Endodermal cell (in vitro differentiated cells): ENCODE data around the gene TMEM165. TPM values are rescaled to one million over a fixed set of nuclear protein-coding genes. Genes with fewer than 3 reads are reported as not detected.

ENCODE experiments used
- DNase-seq: peaks from one replicate; pipeline ENCODE4 v3.0.0-alpha.2; 2017
- H3K27ac ChIP-seq: 2 replicates; pipeline ENCODE4 v1.5.1; 2013; ENCODE audit warnings: mild to moderate bottlenecking, low read depth, low read length, moderate library complexity
- H3K27me3 ChIP-seq: 2 replicates; pipeline ENCODE4 v1.6.1; 2013; ENCODE audit warnings: mild to moderate bottlenecking, low read length, moderate library complexity; ENCODE audit not compliant: insufficient read depth, control insufficient read depth, poor library complexity, severe bottlenecking
- H3K36me3 ChIP-seq: 2 replicates; pipeline ENCODE4 v1.7.0; 2013; ENCODE audit warnings: mild to moderate bottlenecking, low read length, moderate library complexity; ENCODE audit not compliant: control insufficient read depth, insufficient read depth
- H3K4me1 ChIP-seq: one replicate; pipeline ENCODE4 v1.7.0; 2013; ENCODE audit warnings: low read length; ENCODE audit not compliant: control insufficient read depth, insufficient read depth
- H3K4me3 ChIP-seq: 2 replicates; pipeline ENCODE4 v1.5.1; 2013; ENCODE audit warnings: mild to moderate bottlenecking, low read length, moderate library complexity
- H3K9ac ChIP-seq: 2 replicates; pipeline ENCODE4 v1.6.1; 2013; ENCODE audit warnings: mild to moderate bottlenecking, low read length, moderate library complexity; ENCODE audit not compliant: poor library complexity, severe bottlenecking; ENCODE audit errors: extremely low read depth
- H3K9me3 ChIP-seq: 2 replicates; pipeline ENCODE4 v1.6.1; 2013; ENCODE audit warnings: mild to moderate bottlenecking, low read length, moderate library complexity; ENCODE audit not compliant: control insufficient read depth
- H3K27ac Mint-ChIP-seq: 2 replicates; pipeline ENCODE4 v1.8.0; 2020; ENCODE audit warnings: mixed read lengths
- H3K27me3 Mint-ChIP-seq: 2 replicates; pipeline ENCODE4 v1.8.0; 2021; ENCODE audit warnings: mild to moderate bottlenecking, mixed read lengths; ENCODE audit not compliant: insufficient read depth
- H3K36me3 Mint-ChIP-seq: 2 replicates; pipeline ENCODE4 v1.8.0; 2020; ENCODE audit warnings: low read depth, mixed read lengths
- H3K4me1 Mint-ChIP-seq: 2 replicates; pipeline ENCODE4 v1.8.0; 2020; ENCODE audit warnings: mixed read lengths
- H3K4me3 Mint-ChIP-seq: 2 replicates; pipeline ENCODE4 v1.8.0; 2020; ENCODE audit warnings: mild to moderate bottlenecking, moderate library complexity, mixed read lengths
- H3K9me3 Mint-ChIP-seq: 2 replicates; pipeline ENCODE4 v1.8.0; 2020; ENCODE audit warnings: mild to moderate bottlenecking, mixed read lengths
- CTCF ChIP-seq: fragments of 200-600 bp; sonication (generic); conservative IDR thresholded peaks from 2 replicates; pipeline ENCODE4 v1.5.0; 2021; ENCODE audit warnings: antibody characterized with exemption, mild to moderate bottlenecking
- WGBS, 2 experiments: methylation state at CpG; one replicate each; pipeline versions ENCODE4 v1.1.5 to v1.1.7; 2013; ENCODE audit warnings: missing lambda C conversion rate in 2 of 2, mixed read lengths in 1 of 2; ENCODE audit not compliant: insufficient coverage in 1 of 2, insufficient read length in 1 of 2; 5-methylcytosine and 5-hydroxymethylcytosine counted together
- total RNA-seq, 2 donors: library from RNA; stranded (reverse); fragmentation: NEBNext Ultra II Directional in 1 of 2; extraction: Animal tissue kit (Norgen Biotek cat#: 25700) in 1 of 2; gene quantifications; 2 replicates in 1 of 2; 3 replicates in 1 of 2; pipeline ENCODE4 v1.2.1, GENCODE V29; 2021

Gene TMEM165
- total RNA-seq, 2 donors from 2014 or later = 90.5 to 100 TPM

GRCh38 chr4:55378617-55379467 is 16.9 kb upstream of the TMEM165 start:
- no peaks in the 10 kb centered on the region for H3K9me3 ChIP-seq
- no peaks in the 10 kb centered on the region for H3K4me1 Mint-ChIP-seq
- no peaks in the 10 kb centered on the region for H3K36me3 Mint-ChIP-seq
- H3K36me3 ChIP-seq = no peaks in the 10 kb centered on the region
- no peak overlapping the region for H3K27ac Mint-ChIP-seq
- 94 to 98% methylated on average over 5 to 13 of the region's 13 CpGs for WGBS, 2 experiments
- H3K9me3 Mint-ChIP-seq = no peaks in the 10 kb centered on the region
- H3K27ac ChIP-seq = no peak overlapping the region
- no peaks in the 10 kb centered on the region for H3K4me1 ChIP-seq
- H3K9ac ChIP-seq = no peak overlapping the region
- no peak overlapping the region for H3K4me3 ChIP-seq
- H3K27me3 Mint-ChIP-seq = no peaks in the 10 kb centered on the region
- H3K4me3 Mint-ChIP-seq = no peak overlapping the region
- H3K27me3 ChIP-seq = no peaks in the 10 kb centered on the region
- DNase-seq = no peak
- no peak for TF ChIP-seq CTCF

GRCh38 chr4:55380576-55380975 is 15.2 kb upstream of the TMEM165 start:
- Histone ChIP-seq H3K9ac (no peak overlapping the region), H3K27me3 (no peaks in the 10 kb centered on the region), H3K4me1 (no peaks in the 10 kb centered on the region), H3K4me3 (no peak overlapping the region), H3K9me3 (no peaks in the 10 kb centered on the region), H3K36me3 (no peaks in the 10 kb centered on the region), H3K27ac (no peak overlapping the region)
- no peaks in the 10 kb centered on the region for H3K27me3 Mint-ChIP-seq
- no peaks in the 10 kb centered on the region for H3K9me3 Mint-ChIP-seq
- H3K27ac Mint-ChIP-seq = no peak overlapping the region
- no peaks in the 10 kb centered on the region for H3K4me1 Mint-ChIP-seq
- 83 to 100% methylated on average over 1 to 2 of the region's 2 CpGs for WGBS, 2 experiments
- DNase-seq = no peak
- TF ChIP-seq CTCF = no peak
- no peak overlapping the region for H3K4me3 Mint-ChIP-seq
- H3K36me3 Mint-ChIP-seq = no peaks in the 10 kb centered on the region

GRCh38 chr4:55381502-55381901 is 14.3 kb upstream of the TMEM165 start:
- WGBS, 2 experiments = 89 to 100% methylated on average over 1 to 7 of the region's 7 CpGs
- Mint-ChIP-seq H3K9me3 (no peaks in the 10 kb centered on the region), H3K27ac (no peak overlapping the region), H3K4me1 (peaks cover 6% of the 10 kb centered on the region), H3K27me3 (no peaks in the 10 kb centered on the region), H3K4me3 (no peak overlapping the region), H3K36me3 (no peaks in the 10 kb centered on the region)
- DNase-seq = no peak
- Histone ChIP-seq H3K4me3 (no peak overlapping the region), H3K27me3 (no peaks in the 10 kb centered on the region), H3K9me3 (no peaks in the 10 kb centered on the region), H3K9ac (no peak overlapping the region), H3K4me1 (peaks cover 4% of the 10 kb centered on the region), H3K36me3 (no peaks in the 10 kb centered on the region), H3K27ac (no peak overlapping the region)
- no peak for TF ChIP-seq CTCF
